C4-2B (cell line): ENCODE results near the gene ETV6.

Experiments used
- CTCF ChIP-seq: fragments of 450-650 bp; conservative IDR thresholded peaks from 2 replicates; pipeline ENCODE4 v1.5.1; 2017; ENCODE audit warnings: mild to moderate bottlenecking
- ZFX ChIP-seq: fragments of 450-650 bp; IDR thresholded peaks from 2 replicates; pipeline ENCODE4 v1.6.1; 2017

DNA sequence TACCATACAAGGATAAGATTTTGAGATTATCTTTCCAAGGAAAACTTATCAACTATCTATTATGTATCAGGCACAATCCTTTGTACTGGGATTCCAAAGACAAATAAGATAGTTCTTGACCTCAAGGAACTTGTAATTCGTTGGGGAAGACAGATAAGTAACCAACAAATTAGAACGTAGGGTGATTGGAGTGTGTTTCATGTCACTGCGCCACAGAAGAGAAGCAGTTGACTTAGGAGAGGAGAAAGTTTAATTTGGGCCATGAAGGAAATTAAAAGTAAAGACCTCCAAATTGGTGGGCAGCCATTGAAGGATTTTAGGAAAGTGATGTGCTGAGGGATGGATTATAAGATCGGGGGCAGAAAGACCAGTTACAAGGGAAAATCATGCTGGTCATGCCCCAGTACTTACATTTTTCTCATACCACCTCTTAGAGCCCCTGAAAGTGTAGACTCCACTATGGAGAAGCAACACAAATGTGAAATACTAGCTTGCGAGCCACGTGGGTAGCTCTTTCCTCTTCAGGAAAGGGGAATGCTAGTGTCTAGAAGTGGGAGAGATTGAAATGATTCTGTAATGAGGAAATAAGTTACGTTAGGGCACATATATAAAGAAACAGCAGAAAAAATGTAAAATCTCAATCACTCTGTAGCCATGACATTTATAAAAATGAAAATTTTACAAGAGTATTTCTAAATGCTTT lies 148.7 kb downstream of the ETV6 start:
- TF ChIP-seq CTCF (no peak), ZFX (no peak)
